ENCODE measurements around the gene CEP192. TPM values are rescaled to one million over a fixed set of nuclear protein-coding genes. Genes with fewer than 3 reads are reported as not detected.
"Not testable (repeated sequence)": the region's sequence is repeated elsewhere in the genome, so short reads cannot be mapped to it uniquely, and the experiment has no call there.

CEP192 gene
- total RNA-seq, 2 donors from 2014 or later, result 32.2 to 49.2 TPM

DNA sequence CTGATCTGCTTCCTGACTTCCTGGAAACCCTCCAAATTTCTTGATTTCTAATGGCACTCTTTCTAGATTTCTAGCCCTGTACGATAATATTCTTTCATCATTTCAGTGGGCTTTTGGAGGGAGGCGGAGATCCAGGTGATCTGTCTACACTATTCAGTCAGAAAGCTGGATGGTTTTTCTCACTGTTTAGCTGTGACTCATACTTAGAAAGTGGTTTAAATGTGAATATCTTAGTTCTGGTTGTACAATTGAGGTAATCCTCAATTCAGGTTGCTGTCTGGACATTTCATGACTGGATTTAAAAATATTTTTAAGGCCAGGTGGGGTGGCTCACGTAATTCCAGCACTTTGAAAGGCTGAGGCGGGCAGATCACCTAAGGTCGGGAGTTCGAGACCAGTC is 22.5 kb upstream of the CEP192 start:
- no peak for DNase-seq (ENCODE audit: low spot score)
- H3K27ac Mint-ChIP-seq, result no peak overlapping the region
- peaks cover 6 to 10% of the 10 kb centered on the region in 2 donors for H3K4me1 Mint-ChIP-seq (ENCODE audit: low read depth in 2 of 2)
- no peaks in the 10 kb centered on the region for H3K9me3 Mint-ChIP-seq
- H3K27me3 Mint-ChIP-seq, result no peaks in the 10 kb centered on the region
- H3K36me3 Mint-ChIP-seq, result peaks cover 31% of the 10 kb centered on the region
- H3K4me3 Mint-ChIP-seq, result no peak overlapping the region
- peak in 1 of 2 donors; percentile 68 for ATAC-seq

DNA sequence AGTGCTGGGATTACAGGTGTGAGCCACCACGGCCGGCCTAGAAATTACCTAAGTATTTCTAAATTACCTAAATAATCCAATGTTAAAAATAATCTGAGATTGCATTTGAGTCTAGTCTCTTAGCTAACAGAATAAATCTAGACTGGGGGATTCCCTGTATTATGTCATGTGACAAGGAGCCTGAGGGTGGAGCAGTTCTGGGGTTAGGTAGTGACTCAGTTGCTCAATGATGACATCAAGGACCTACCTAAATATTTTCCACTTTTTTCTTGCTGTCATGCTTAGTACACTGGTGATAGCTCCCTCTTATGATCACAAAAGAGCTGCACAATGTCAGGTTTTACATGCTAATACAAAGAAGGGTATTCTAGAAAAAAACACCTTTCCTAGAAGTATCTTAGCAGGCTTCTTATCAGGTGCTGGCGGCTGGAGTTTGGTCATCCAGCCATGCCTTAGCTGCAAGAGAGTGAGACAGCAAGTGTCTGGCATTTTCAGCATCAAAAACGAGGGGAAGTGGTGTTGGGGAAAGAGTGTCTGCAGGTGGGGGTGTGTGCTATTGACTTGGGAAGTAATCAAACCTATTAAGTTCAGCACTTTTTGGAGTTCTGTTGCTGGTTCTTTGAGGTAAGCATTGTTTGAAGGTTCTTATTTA is 17.5 kb upstream of the CEP192 start:
- Mint-ChIP-seq H3K9me3 (no peaks in the 10 kb centered on the region), H3K36me3 (peaks cover 20% of the 10 kb centered on the region), H3K4me3 (no peak overlapping the region), H3K27me3 (no peaks in the 10 kb centered on the region), H3K27ac (no peak overlapping the region), H3K4me1 (ENCODE audit: low read depth in 2 of 2) (peaks cover 0 to 2% of the 10 kb centered on the region in 2 donors)
- DNase-seq (ENCODE audit: low spot score) (no peak), ATAC-seq (no peak)

DNA sequence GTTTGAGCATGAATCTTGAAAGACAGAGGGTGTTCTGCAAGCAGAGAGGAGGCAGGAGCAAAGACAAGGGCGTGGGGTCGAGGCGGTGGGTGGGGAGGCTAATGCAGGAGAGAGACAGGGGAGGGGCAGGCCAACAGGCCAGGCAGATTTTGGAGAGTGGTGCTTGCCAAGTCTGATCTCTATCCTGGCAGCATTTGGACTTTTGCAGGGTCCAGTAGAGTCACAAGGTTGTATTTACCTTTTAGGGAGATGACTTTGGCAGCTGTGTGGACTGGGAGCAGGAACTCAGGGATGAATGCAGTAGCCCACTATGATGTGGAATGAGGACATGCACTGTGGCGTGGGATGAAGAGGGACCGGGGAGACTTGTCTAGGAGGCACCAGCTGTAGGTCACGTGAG is 15.7 kb upstream of the CEP192 start:
- Mint-ChIP-seq H3K9me3 (no peaks in the 10 kb centered on the region), H3K27me3 (no peaks in the 10 kb centered on the region), H3K4me3 (no peak overlapping the region), H3K27ac (no peak overlapping the region), H3K36me3 (peaks cover 21% of the 10 kb centered on the region), H3K4me1 (ENCODE audit: low read depth in 2 of 2) (no peaks in the 10 kb centered on the region)
- DNase-seq (ENCODE audit: low spot score), result no peak
- peak in 1 of 2 donors; percentile 33 for ATAC-seq

DNA sequence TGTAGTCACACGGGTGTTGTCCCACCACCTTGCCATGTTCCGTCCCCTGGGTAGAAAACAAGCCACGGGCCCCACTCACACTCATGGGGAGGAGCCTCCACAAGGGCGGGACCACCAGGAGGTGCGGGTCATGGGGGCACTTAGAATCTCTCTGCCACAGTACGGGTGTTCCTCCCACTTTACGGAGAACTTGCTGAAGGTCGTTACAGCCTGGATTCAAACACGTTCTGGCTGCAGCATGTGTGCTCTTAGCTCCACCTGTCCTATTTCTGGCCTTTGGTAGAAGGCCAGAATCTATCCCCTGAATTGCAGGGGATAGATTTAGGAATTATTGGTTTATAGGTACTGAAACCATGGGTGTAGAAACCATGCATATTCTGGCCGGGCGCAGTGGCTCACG is 14.9 kb upstream of the CEP192 start:
- no peak for ATAC-seq

DNA sequence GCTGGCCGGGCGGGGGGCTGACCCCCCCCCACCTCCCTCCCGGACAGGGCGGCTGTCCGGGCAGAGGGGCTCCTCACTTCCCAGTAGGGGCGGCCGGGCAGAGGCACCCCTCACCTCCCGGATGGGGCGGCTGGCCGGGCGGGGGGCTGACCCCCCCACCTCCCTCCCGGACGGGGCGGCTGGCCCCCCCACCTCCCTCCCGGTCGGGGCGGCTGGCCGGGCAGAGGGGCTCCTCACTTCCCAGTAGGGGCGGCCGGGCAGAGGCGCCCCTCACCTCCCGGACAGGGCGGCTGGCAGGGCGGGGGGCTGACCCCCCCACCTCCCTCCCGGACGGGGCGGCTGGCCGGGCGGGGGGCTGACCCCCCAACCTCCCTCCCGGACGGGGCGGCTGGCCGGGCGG is 11.1 kb upstream of the CEP192 start:
- H3K36me3 Mint-ChIP-seq, result peaks cover 16% of the 10 kb centered on the region
- not testable (repeated sequence) for H3K4me3 Mint-ChIP-seq; H3K27ac Mint-ChIP-seq; H3K9me3 Mint-ChIP-seq; H3K4me1 Mint-ChIP-seq (ENCODE audit: low read depth in 2 of 2); H3K27me3 Mint-ChIP-seq; ATAC-seq; DNase-seq (ENCODE audit: low spot score)

More for the DNA sequence above, 14.9 kb upstream of the CEP192 start:
- no peaks in the 10 kb centered on the region for H3K27me3 Mint-ChIP-seq
- H3K4me3 Mint-ChIP-seq, result no peak overlapping the region
- no peak overlapping the region for H3K27ac Mint-ChIP-seq
- H3K9me3 Mint-ChIP-seq, result no peaks in the 10 kb centered on the region
- DNase-seq (ENCODE audit: low spot score), result no peak
- H3K4me1 Mint-ChIP-seq (ENCODE audit: low read depth in 2 of 2), result no peaks in the 10 kb centered on the region
- peaks cover 21% of the 10 kb centered on the region for H3K36me3 Mint-ChIP-seq

DNA sequence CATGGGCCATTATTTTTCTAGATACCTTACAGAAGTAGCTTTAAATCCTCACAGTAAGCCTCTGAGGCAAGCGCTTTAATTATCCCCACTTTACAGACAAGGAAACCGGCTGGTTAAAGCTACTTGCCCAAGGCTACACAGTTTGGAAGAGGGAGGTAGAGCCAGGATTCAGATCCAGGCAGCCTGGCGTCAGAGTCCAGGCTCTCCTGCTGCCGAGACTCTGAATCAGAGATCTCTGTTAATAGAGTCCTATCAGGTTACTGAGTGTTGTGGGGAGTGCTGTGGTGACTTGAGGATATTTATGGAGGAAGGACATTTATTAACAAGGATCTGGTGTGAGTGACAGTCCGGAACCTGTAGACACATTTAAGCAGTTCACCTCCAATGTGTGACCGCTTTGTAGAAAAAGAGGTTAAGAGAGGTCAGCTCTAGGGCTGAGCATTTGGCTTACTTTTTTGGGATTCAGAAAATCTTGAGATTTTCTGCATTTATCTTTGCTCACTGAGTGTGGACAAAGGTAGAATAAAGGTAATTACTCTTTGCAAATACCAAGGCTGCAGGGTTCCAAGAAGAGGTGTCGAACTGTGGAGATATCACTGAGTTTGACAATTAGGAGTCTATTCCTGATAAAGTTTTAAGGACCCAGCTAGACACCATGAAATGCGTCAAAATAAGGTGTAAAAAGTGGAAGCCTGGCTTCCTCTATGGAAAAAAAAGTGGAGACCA is 1.6 kb upstream of the CEP192 start:
- peak overlapping the region; percentile 86 to 95 for H3K27ac Mint-ChIP-seq
- H3K4me3 Mint-ChIP-seq, result peak overlapping the region; percentile 93
- ATAC-seq, result no peak
- H3K36me3 Mint-ChIP-seq, result peaks cover 12% of the 10 kb centered on the region
- no peaks in the 10 kb centered on the region for H3K27me3 Mint-ChIP-seq
- peaks cover 15 to 32% of the 10 kb centered on the region in 2 donors for H3K4me1 Mint-ChIP-seq (ENCODE audit: low read depth in 2 of 2)
- H3K9me3 Mint-ChIP-seq, result no peaks in the 10 kb centered on the region
- DNase-seq (ENCODE audit: low spot score), result no peak

DNA sequence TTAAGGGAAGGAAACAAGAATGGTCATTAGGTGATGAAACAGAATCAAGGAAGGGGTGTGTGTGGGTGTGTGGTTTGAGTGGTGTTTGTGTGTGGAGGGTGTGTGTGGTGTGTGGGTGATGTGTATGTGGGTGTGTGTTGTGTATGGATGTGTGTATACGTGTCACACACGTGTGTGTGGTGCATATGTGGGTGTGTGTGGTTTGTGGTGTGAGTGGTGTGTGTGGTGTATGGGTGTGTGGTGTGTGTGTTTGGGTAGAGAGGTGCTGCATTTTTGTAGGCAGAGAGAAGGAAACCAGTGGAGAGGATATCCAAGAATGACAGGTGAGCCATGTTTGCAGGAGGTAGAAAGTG is 1.1 kb upstream of the CEP192 start:
- Mint-ChIP-seq H3K4me3 (peak overlapping the region; percentile 93), H3K4me1 (ENCODE audit: low read depth in 2 of 2) (peaks cover 15 to 32% of the 10 kb centered on the region in 2 donors), H3K36me3 (peaks cover 12% of the 10 kb centered on the region), H3K9me3 (no peaks in the 10 kb centered on the region), H3K27me3 (no peaks in the 10 kb centered on the region), H3K27ac (peak overlapping the region; percentile 86 to 95)
- ATAC-seq (peak in 1 of 2 donors; percentile 60), DNase-seq (ENCODE audit: low spot score) (peak; percentile 77)

DNA sequence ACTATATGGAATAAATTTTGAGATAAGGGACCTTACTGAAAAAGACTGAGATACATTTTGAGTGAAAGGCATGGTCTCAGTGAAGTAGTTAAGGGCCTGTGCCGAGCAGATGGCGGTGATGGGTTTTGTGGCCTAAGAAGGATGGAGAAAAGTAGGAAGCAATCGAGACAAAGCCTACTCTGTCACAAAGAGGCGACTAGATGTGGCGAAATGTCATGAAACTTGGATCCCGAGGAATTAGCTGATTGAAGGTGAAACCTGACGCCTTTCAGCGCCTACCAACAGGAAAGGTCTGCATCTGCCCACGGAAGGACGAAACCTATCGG is 558 bp upstream of the CEP192 start:
- no peak for ATAC-seq
- H3K4me1 Mint-ChIP-seq (ENCODE audit: low read depth in 2 of 2), result peaks cover 15 to 32% of the 10 kb centered on the region in 2 donors
- no peak for DNase-seq (ENCODE audit: low spot score)
- peak overlapping the region; percentile 93 for H3K4me3 Mint-ChIP-seq
- no peaks in the 10 kb centered on the region for H3K9me3 Mint-ChIP-seq
- no peaks in the 10 kb centered on the region for H3K27me3 Mint-ChIP-seq
- H3K36me3 Mint-ChIP-seq, result peaks cover 12% of the 10 kb centered on the region
- peak overlapping the region; percentile 86 to 95 for H3K27ac Mint-ChIP-seq

DNA sequence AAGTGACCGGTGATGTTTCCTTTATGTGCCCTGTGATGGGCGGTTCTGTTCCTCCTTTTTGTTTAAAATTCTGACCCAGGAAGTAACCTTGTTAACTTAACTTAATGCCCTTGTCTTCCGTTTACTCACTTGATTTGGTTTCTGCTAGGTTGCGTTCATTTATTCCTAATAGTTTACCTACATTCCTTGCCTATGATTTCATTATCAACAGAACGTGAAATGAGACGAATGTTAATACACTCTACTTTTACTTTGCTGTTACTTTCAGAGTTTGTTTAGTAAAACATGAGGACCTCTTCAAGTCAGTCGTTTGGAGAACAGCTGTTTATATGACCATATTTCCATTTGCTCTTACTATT is 638 bp downstream of the CEP192 start:
- Mint-ChIP-seq H3K36me3 (peaks cover 10% of the 10 kb centered on the region), H3K4me1 (ENCODE audit: low read depth in 2 of 2) (peaks cover 15 to 32% of the 10 kb centered on the region in 2 donors), H3K27me3 (no peaks in the 10 kb centered on the region), H3K27ac (peak overlapping the region; percentile 86 to 95), H3K4me3 (peak overlapping the region; percentile 93), H3K9me3 (no peaks in the 10 kb centered on the region)
- DNase-seq (ENCODE audit: low spot score) (no peak), ATAC-seq (no peak)

DNA sequence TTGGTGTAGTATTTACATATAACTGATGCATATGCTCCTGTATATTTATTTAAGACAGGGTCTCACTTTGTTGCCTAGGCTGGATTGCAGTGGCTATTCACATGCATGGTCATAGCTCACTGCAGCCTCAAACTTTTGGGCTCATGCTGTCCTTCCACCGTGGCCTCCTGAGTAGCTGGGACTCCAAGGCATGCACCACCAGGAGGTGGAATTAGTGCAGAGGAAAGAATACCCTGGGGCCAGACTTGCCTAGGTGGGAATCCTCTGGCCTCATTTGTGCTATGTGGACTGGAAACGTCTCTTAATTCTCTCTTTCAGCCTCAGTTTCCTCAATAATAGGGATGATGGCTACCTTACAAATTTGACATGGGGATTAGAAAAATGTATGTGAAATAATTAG is 2.3 kb downstream of the CEP192 start:
- Mint-ChIP-seq H3K27me3 (no peaks in the 10 kb centered on the region), H3K4me1 (ENCODE audit: low read depth in 2 of 2) (peaks cover 21 to 33% of the 10 kb centered on the region in 2 donors), H3K4me3 (peak overlapping the region; percentile 93), H3K27ac (no peak overlapping the region), H3K36me3 (peaks cover 7% of the 10 kb centered on the region), H3K9me3 (no peaks in the 10 kb centered on the region)
- ATAC-seq (no peak), DNase-seq (ENCODE audit: low spot score) (no peak)

DNA sequence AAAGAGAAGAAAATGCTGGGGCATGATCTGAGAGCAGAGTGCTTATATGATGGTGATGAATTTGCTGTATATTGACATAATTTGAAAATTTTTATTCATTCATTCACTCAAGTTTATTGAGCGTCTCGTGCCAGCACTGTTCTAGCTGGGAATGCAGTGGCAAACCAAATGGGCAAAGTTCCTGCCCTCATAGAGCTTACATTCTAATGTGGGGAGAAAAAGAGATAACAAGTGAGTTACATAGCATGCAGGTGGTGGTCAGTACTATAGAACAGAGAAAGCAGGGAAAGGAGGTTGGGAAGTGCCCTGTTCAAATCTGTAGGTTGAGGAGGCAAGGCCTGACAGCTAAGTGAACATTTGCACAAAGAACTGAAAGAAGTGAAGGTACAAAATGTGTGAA is 4.3 kb downstream of the CEP192 start:
- ATAC-seq (no peak), DNase-seq (ENCODE audit: low spot score) (no peak)
- H3K27ac Mint-ChIP-seq, result no peak overlapping the region
- no peaks in the 10 kb centered on the region for H3K9me3 Mint-ChIP-seq
- peaks cover under 1% of the 10 kb centered on the region for H3K36me3 Mint-ChIP-seq
- peaks cover 13 to 28% of the 10 kb centered on the region in 2 donors for H3K4me1 Mint-ChIP-seq (ENCODE audit: low read depth in 2 of 2)
- no peaks in the 10 kb centered on the region for H3K27me3 Mint-ChIP-seq
- no peak overlapping the region for H3K4me3 Mint-ChIP-seq

DNA sequence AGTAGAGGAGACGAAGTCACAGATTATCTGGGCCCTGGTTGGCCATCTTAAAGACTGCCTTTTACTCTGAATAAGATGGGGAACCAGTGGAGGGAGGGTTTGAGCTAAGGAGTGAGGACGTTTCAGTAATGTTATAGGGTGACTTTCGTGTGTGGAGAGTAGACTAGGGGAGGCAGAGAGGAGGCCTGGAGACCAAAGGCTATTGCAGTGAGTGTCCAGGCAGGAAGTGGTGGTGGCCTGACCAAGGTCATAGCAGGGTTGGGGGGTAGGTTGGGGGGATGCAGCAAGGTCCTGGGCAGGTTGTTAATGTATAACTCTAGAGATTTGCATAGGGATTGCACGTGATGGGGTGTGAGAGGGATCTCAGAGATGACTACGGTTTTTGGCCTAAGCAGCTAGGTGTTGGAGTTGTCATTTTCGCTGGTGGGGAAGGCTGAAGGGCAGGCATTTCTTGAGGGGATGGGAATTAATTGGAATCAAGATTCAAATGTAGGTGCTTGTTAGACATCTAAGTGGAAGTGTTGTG is 4.9 kb downstream of the CEP192 start:
- Mint-ChIP-seq H3K27ac (no peak overlapping the region), H3K36me3 (no peaks in the 10 kb centered on the region), H3K4me1 (ENCODE audit: low read depth in 2 of 2) (peaks cover 10 to 22% of the 10 kb centered on the region in 2 donors), H3K27me3 (no peaks in the 10 kb centered on the region), H3K9me3 (no peaks in the 10 kb centered on the region), H3K4me3 (no peak overlapping the region)
- ATAC-seq (no peak), DNase-seq (ENCODE audit: low spot score) (no peak)

DNA sequence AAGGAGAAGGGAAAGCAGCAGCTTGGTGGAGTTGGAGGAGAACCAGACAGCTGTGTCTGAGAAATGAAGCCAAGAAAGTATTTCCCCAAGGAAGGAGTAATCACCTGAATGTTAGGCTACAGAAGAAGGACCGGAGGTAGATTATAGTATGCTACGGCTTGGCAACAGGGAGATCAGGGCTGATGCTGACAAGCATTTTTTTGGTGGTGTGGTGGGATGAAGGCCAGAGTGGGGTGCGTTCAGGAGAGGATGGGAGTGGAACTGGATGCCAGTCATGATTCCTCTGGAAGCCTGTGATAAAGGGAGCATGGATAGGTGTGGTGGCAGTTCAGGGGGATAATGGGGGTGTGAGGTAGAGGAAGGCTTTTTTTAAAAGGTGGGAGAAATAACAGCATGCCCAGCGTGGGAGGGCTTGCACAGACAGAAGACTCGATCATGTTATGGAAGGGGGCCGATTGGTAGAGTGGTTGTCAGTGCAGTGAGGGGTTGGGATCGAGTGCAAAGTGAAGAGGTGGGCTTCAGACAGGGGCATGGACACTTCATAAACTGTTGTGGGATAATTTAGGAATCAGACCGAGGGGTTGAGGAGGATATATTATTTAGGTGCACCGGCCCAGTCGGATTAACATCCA is 5.6 kb downstream of the CEP192 start:
- peaks cover 10 to 17% of the 10 kb centered on the region in 2 donors for H3K4me1 Mint-ChIP-seq (ENCODE audit: low read depth in 2 of 2)
- no peak for ATAC-seq
- H3K9me3 Mint-ChIP-seq, result no peaks in the 10 kb centered on the region
- no peak overlapping the region for H3K4me3 Mint-ChIP-seq
- no peaks in the 10 kb centered on the region for H3K36me3 Mint-ChIP-seq
- DNase-seq (ENCODE audit: low spot score), result no peak
- no peak overlapping the region for H3K27ac Mint-ChIP-seq
- H3K27me3 Mint-ChIP-seq, result no peaks in the 10 kb centered on the region

DNA sequence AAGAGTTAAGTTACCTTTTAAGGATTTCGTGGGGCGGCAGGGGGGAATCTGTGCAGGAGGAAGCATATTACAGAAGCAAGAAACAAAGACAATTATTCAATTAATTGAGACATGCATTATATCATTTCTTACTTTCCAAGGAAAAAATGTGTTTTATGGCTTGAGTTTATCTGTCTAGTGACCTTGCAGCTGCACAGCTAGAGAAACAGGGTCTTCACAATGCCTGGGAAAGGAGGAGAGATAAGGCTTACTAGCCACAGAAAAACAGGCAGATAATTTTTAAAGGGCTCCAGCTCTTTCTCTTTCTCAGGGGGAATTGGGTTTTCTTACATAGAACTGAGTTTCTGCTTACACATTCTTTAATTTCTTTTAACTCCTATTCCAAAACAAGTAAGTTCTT is 6.2 kb downstream of the CEP192 start:
- ATAC-seq; H3K27ac Mint-ChIP-seq; H3K27me3 Mint-ChIP-seq; H3K9me3 Mint-ChIP-seq; DNase-seq (ENCODE audit: low spot score); H3K36me3 Mint-ChIP-seq; H3K4me3 Mint-ChIP-seq: not testable (repeated sequence)
- H3K4me1 Mint-ChIP-seq (ENCODE audit: low read depth in 2 of 2), result peaks cover 10 to 12% of the 10 kb centered on the region in 2 donors
